ENCODE data around the gene POLR1E. TPM values are rescaled to one million over a fixed set of nuclear protein-coding genes. Genes with fewer than 3 reads are reported as not detected.
A peak's percentile ranks its signal among the peaks of the same experiment; 100 is the strongest.

Gene POLR1E
- total RNA-seq, 1 donor from 2014 or later, result 35.7 TPM

DNA sequence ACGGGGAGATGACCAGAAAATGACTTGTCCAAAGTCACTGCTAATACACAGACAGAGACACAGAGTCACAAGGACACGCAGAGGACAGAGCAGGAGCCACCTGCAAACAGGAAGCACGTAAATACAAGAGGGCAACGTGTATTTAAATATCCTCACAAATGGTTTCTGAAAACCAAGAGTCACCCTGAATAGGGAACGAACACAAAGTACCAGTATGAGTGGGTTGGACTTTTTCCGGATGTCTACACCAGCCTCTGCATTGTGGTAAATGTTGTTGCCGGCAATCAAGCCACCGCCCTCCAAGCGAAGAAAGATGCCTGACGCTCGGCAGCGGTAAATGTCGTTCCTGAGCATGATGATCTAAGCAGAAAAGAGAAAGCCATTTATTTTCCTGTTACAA, 46.0 kb downstream of the POLR1E start:
- DNase-seq (ENCODE audit: low spot score), result no peak

GRCh38 chr9:37534412-37534811, 48.7 kb downstream of the POLR1E start:
- DNase-seq (ENCODE audit: low spot score), result peak; percentile 57

GRCh38 chr9:37534901-37535300, 49.2 kb downstream of the POLR1E start:
- no peak for DNase-seq (ENCODE audit: low spot score)

- DNase-seq (ENCODE audit: low spot score), result peak; percentile 69
Measured at GRCh38 chr9:37538099-37538498, 52.4 kb downstream of the POLR1E start.

GRCh38 chr9:37539634-37540033, 53.9 kb downstream of the POLR1E start:
- no peak for DNase-seq (ENCODE audit: low spot score)

- DNase-seq (ENCODE audit: low spot score), result peak; percentile 43
Measured at GRCh38 chr9:37540634-37541033, 54.9 kb downstream of the POLR1E start.

GRCh38 chr9:37541465-37541864, 55.7 kb downstream of the POLR1E start:
- no peak for DNase-seq (ENCODE audit: low spot score)

DNA sequence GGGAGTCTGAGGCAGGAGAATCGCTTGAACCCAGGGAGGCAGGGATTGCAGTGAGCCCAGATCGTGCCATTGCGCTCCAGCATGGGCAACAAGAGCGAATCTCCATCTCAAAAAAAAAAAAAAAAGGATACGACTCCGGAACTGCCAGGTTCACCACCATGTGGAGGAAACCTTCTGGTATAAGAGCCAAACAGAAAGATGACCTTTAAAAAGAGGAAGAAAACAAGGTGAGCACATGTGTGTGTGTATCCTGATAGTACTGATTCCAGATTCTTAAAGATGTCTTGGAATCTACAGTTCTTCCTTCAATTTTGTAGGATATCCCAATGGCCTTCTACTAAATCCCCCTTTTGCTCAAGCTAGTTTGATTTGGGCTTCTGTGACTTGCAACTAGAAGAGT, 56.7 kb downstream of the POLR1E start:
- DNase-seq (ENCODE audit: low spot score), result no peak

GRCh38 chr9:37542895-37543294, 57.1 kb downstream of the POLR1E start:
- peak; percentile 9 for DNase-seq (ENCODE audit: low spot score)

- DNase-seq (ENCODE audit: low spot score), result no peak
Measured at GRCh38 chr9:37543468-37543867, 57.7 kb downstream of the POLR1E start.

- no peak for DNase-seq (ENCODE audit: low spot score)
Measured at GRCh38 chr9:37547328-37547878, 61.7 kb downstream of the POLR1E start.

DNA sequence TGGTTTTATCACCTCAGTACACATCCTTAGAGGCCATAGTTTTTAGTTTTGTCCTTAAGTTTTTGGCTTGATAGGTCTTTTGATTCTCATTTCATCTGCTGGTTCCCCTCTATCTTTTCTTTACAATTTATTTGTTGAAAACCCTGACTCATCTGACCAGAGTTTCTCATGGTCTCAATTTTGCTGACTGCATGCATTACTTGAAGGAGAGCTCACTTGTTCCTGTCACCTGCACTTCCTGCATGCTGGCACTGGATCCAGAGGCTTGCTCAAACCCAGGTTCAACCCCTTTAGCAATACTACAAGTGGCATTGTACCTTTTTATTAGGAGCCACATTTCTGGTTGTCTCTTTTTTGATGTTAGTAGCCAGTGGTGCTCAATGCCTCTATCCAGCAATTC, 63.8 kb downstream of the POLR1E start:
- DNase-seq (ENCODE audit: low spot score), result no peak

GRCh38 chr9:37550781-37551180, 65.0 kb downstream of the POLR1E start:
- no peak for DNase-seq (ENCODE audit: low spot score)

DNA sequence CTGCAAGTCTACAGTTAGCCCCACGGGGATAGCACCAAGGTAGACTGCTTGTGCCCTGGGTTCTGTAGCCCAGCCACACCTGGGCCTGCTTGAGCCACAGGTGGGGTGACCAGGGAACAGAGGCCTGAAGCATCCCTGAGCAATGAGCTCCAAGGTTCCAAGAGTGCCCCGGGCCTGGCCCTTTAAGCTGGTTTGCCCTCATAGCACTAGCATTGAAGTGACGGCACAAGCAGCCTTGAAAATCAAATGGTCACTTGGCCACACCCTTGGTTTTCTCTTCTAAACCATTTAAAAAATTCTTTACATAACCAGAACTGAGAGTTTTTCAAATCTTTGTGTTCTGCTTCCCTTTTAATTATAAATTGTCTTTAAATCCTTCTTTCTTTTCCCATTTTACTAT, 65.7 kb downstream of the POLR1E start:
- no peak for DNase-seq (ENCODE audit: low spot score)

DNA sequence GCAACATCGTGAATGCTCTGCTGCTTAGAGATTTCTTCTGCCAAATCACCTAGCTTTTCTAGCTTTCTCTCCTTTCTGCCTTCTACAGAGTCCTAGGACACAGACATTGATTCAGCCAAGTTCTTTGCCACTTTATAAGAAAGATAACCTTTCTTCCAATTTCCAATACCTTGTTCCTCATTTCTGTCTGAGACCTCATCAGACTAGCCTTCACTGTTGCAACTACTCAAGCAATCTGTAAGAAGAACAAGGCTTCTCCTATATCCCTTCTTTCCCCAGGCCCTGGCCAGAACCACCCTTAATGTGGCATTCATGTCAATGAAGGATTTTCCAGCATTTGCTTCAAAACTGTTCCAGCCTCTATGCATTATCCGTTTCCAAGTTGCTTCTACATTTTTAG, 66.1 kb downstream of the POLR1E start:
- no peak for DNase-seq (ENCODE audit: low spot score)

Other genes starting within 250 kb of the POLR1E start
- gene GRHPR, start 63.3 kb upstream of the POLR1E start, total RNA-seq, result 80.5 TPM
- gene ZBTB5, start 20.5 kb upstream of the POLR1E start, total RNA-seq, result 5.6 TPM
- gene FBXO10, start 90.4 kb downstream of the POLR1E start, total RNA-seq, result 10.6 TPM
- gene TOMM5, start 106.6 kb downstream of the POLR1E start, total RNA-seq, result 82.7 TPM
- gene FRMPD1, start 165.0 kb downstream of the POLR1E start, total RNA-seq, result 0.19 TPM

Data from mesenteric fat pad (tissue), 1 donor.